ENCODE results near the gene CAGE1.

GRCh38 chr6:7295916-7296315 is 93.6 kb downstream of the CAGE1 start:
- TF ChIP-seq CTCF (IDR thresholded peaks at IDR 0.05) (no peak), POLR2AphosphoS5 (IDR thresholded peaks at IDR 0.05; ENCODE audit: insufficient read depth in 1 of 2, low read depth in 1 of 2) (no peak)
